ENCODE results near the gene MYB.

The MYB gene

GRCh38 chr6:135228486-135228885 is 47.4 kb downstream of the MYB start:
- TF ChIP-seq CTCF (IDR thresholded peaks at IDR 0.05), result no peak

DNA sequence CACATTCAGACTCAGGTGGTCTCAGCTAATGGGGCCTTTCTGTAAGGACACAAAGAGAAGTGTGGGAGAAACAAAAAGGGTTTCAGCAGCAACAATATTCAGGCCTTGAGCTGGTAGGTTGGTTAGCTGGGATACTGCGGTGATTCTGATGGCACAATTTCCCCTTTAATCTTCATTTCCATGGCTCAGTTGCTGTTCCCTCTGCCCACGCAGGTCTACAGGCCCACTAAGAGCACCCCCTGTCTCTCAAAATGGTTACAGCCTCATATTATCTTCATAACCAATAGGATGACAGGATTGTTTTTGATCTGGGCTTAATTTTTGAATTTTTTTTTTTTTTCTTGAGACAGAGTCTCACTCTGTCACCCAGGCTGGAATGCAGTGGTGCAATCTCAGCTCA is 48.9 kb downstream of the MYB start:
- Histone ChIP-seq H3K27me3 (no peaks in the 10 kb centered on the region), H3K4me3 (no peak overlapping the region), H3K4me1 (no peaks in the 10 kb centered on the region), H3K9me3 (no peaks in the 10 kb centered on the region), H3K36me3 (no peaks in the 10 kb centered on the region), H3K27ac (no peak overlapping the region)
- DNase-seq, result no peak
- no peak for TF ChIP-seq CTCF (IDR thresholded peaks at IDR 0.05)
- intact Hi-C loops (cut with DNase I; ENCODE audit: low total_unique reads), result no loop called here

More at GRCh38 chr6:135228486-135228885, 47.4 kb downstream of the MYB start:
- Histone ChIP-seq H3K27ac (no peak overlapping the region), H3K9me3 (no peaks in the 10 kb centered on the region), H3K36me3 (no peaks in the 10 kb centered on the region), H3K27me3 (no peaks in the 10 kb centered on the region), H3K4me1 (no peaks in the 10 kb centered on the region), H3K4me3 (no peak overlapping the region)
- intact Hi-C loops (cut with DNase I; ENCODE audit: low total_unique reads), result no loop called here
- DNase-seq, result no peak

- no peak for TF ChIP-seq CTCF (IDR thresholded peaks at IDR 0.05)
- H3K27me3 ChIP-seq, result no peaks in the 10 kb centered on the region
- no peaks in the 10 kb centered on the region for H3K4me1 ChIP-seq
- DNase-seq, result no peak
- no peaks in the 10 kb centered on the region for H3K9me3 ChIP-seq
- H3K27ac ChIP-seq, result no peak overlapping the region
- intact Hi-C loops (cut with DNase I; ENCODE audit: low total_unique reads), result no loop called here
- no peaks in the 10 kb centered on the region for H3K36me3 ChIP-seq
- no peak overlapping the region for H3K4me3 ChIP-seq
These were observed 49.8 kb downstream of the MYB start for GRCh38 chr6:135230711-135231468.

GRCh38 chr6:135231469-135231844 is 50.3 kb downstream of the MYB start:
- Histone ChIP-seq H3K9me3 (no peaks in the 10 kb centered on the region), H3K4me1 (no peaks in the 10 kb centered on the region), H3K27ac (no peak overlapping the region), H3K4me3 (no peak overlapping the region), H3K36me3 (no peaks in the 10 kb centered on the region), H3K27me3 (no peaks in the 10 kb centered on the region)
- intact Hi-C loops (cut with DNase I; ENCODE audit: low total_unique reads), result no loop called here
- DNase-seq, result no peak
- TF ChIP-seq CTCF (IDR thresholded peaks at IDR 0.05), result no peak

- no peaks in the 10 kb centered on the region for H3K27me3 ChIP-seq
- no peaks in the 10 kb centered on the region for H3K4me1 ChIP-seq
- no peaks in the 10 kb centered on the region for H3K36me3 ChIP-seq
- no peak overlapping the region for H3K27ac ChIP-seq
- TF ChIP-seq CTCF (IDR thresholded peaks at IDR 0.05), result no peak
- H3K9me3 ChIP-seq, result no peaks in the 10 kb centered on the region
- H3K4me3 ChIP-seq, result no peak overlapping the region
- DNase-seq, result no peak
- intact Hi-C loops (cut with DNase I; ENCODE audit: low total_unique reads), result no loop called here
These were observed 52.8 kb downstream of the MYB start for GRCh38 chr6:135233686-135234491.
